CD4-positive, alpha-beta T cell (primary cell): Measurements from ENCODE around the gene STK24. TPM values are rescaled to one million over a fixed set of nuclear protein-coding genes. Genes with fewer than 3 reads are reported as not detected.

ENCODE experiments used
- ATAC-seq: fragments of 200-7000 bp; cut with Tn5 transposase; one replicate; pipeline ENCODE4 v1.10.0; 2022; ENCODE audit warnings: mild to moderate bottlenecking; ENCODE audit not compliant: poor library complexity
- CTCF ChIA-PET: fragments of 350-600 bp; sonication (Branson Sonifier 250); formaldehyde crosslinking; loops from one replicate; lab custom pipeline; 2021; ENCODE audit warnings: antibody characterized with exemption, inconsistent platforms; lab: Charles Lee
- POLR2A ChIA-PET: fragments of 350-600 bp; sonication (Branson Sonifier 250); formaldehyde crosslinking; loops from one replicate; lab custom pipeline; 2021; ENCODE audit warnings: antibody characterized with exemption, inconsistent platforms; lab: Charles Lee
- DNase-seq, 14 experiments: peaks; one replicate each; pipeline ENCODE4 v3.0.0-alpha.2; 2013 to 2020; ENCODE audit warnings: mixed read lengths in 2 of 14
- H3K27ac ChIP-seq, 2 donors: one replicate each; pipeline versions ENCODE4 v1.5.1 to v1.7.0; 2013; ENCODE audit warnings: low read length in 2 of 2, low read depth in 1 of 2, mild to moderate bottlenecking in 1 of 2
- H3K27me3 ChIP-seq, 2 experiments: 1 replicate in 1 of 2; 2 replicates in 1 of 2; pipeline versions ENCODE4 v1.6.1 to v1.7.0; 2013; ENCODE audit warnings: low read length in 2 of 2, control low read depth in 1 of 2, mild to moderate bottlenecking in 1 of 2, moderate library complexity in 1 of 2; ENCODE audit not compliant: insufficient read depth in 2 of 2, control insufficient read depth in 1 of 2
- H3K36me3 ChIP-seq: one replicate; pipeline ENCODE4 v1.6.1; 2013; ENCODE audit warnings: low read length, control low read depth; ENCODE audit not compliant: insufficient read depth
- H3K4me1 ChIP-seq: one replicate; pipeline ENCODE4 v1.6.1; 2013; ENCODE audit warnings: low read length, control low read depth; ENCODE audit not compliant: insufficient read depth
- H3K4me3 ChIP-seq: one replicate; pipeline ENCODE4 v1.5.1; 2013; ENCODE audit warnings: mild to moderate bottlenecking, low read length, moderate library complexity
- H3K9me3 ChIP-seq, 2 experiments: 1 replicate in 1 of 2; 2 replicates in 1 of 2; pipeline versions ENCODE4 v1.6.1 to v1.7.0; 2013; ENCODE audit warnings: low read length in 2 of 2, mild to moderate bottlenecking in 2 of 2, control low read depth in 1 of 2, moderate library complexity in 1 of 2; ENCODE audit not compliant: control insufficient read depth in 1 of 2, insufficient read depth in 1 of 2
- H3K27ac Mint-ChIP-seq: one replicate; pipeline ENCODE4 v1.8.0; 2020; ENCODE audit warnings: mixed read lengths
- H3K27me3 Mint-ChIP-seq: one replicate; pipeline ENCODE4 v1.8.0; 2021; ENCODE audit warnings: mixed read lengths
- H3K36me3 Mint-ChIP-seq: one replicate; pipeline ENCODE4 v1.8.0; 2021; ENCODE audit warnings: low read depth, mixed read lengths
- H3K4me1 Mint-ChIP-seq: one replicate; pipeline ENCODE4 v1.8.0; 2021; ENCODE audit warnings: low read depth, mixed read lengths
- H3K4me3 Mint-ChIP-seq: one replicate; pipeline ENCODE4 v1.8.0; 2020; ENCODE audit warnings: mild to moderate bottlenecking, mixed read lengths
- H3K9me3 Mint-ChIP-seq: one replicate; pipeline ENCODE4 v1.8.0; 2020; ENCODE audit warnings: mixed read lengths
- CTCF ChIP-seq: fragments of 200-600 bp; IDR thresholded peaks from one replicate; pipeline ENCODE4 v1.8.0; 2022; ENCODE audit warnings: antibody characterized with exemption, mild to moderate bottlenecking
- intact Hi-C, 2 experiments: fragments of 100-400 bp; cut with DNase I in 1 of 2; cut with micrococcal nuclease in 1 of 2; formaldehyde crosslinking; loops; one replicate each; pipeline versions ENCODE4 v1.15.1 to v1.9.0; 2023 to 2025; cut with DNase I, micrococcal nuclease
- total RNA-seq, 174 experiments: library from RNA in 2 of 174; stranded (reverse) in 2 of 174; gene quantifications; one replicate each; pipeline ENCODE4 v1.2.3 and lab custom pipeline; 2021 to 2026

STK24 gene
- total RNA-seq, 2 experiments from 2014 or later: 82.3 to 85.2 TPM

GRCh38 chr13:98541191-98541590 lies 35.7 kb downstream of the STK24 start:
- Histone ChIP-seq H3K27ac (no peak overlapping the region), H3K36me3 (peaks cover 21% of the 10 kb centered on the region), H3K9me3 (no peaks in the 10 kb centered on the region), H3K4me3 (no peak overlapping the region), H3K4me1 (peaks cover 87% of the 10 kb centered on the region), H3K27me3 (no peaks in the 10 kb centered on the region)
- DNase-seq (no peak), ATAC-seq (no peak)
- POLR2A ChIA-PET: interaction anchor here (2.0 to 4.7 kb wide), 2 partner anchors 22 to 30 kb away, joined by 8 to 20 read pairs; no protein-coding TSS in a partner anchor
- CTCF ChIA-PET: interaction anchor here (1.2 to 2.8 kb wide), 3 partner anchors 16 to 71 kb away, joined by 3 to 9 read pairs (median 3); no protein-coding TSS in a partner anchor
- Mint-ChIP-seq H3K36me3 (peaks cover 28% of the 10 kb centered on the region), H3K27me3 (no peaks in the 10 kb centered on the region), H3K27ac (peak overlapping the region; percentile 63), H3K4me1 (peaks cover 97% of the 10 kb centered on the region), H3K9me3 (no peaks in the 10 kb centered on the region), H3K4me3 (peak overlapping the region; percentile 59)
- no peak for TF ChIP-seq CTCF
- intact Hi-C loops: loop anchor here in 1 of 2 experiments (5.0 kb wide), 1 partner anchor 36 kb away; the partner anchor contains the start of gene STK24

- Histone ChIP-seq H3K4me1 (peaks cover 91% of the 10 kb centered on the region), H3K27me3 (no peaks in the 10 kb centered on the region), H3K4me3 (no peak overlapping the region), H3K9me3 (no peaks in the 10 kb centered on the region), H3K36me3 (peaks cover 21% of the 10 kb centered on the region), H3K27ac (peak overlapping the region in 1 of 2 donors; percentile 10)
- Mint-ChIP-seq H3K36me3 (peaks cover 27% of the 10 kb centered on the region), H3K4me1 (peaks cover 97% of the 10 kb centered on the region), H3K27me3 (no peaks in the 10 kb centered on the region), H3K27ac (peak overlapping the region; percentile 63), H3K9me3 (no peaks in the 10 kb centered on the region), H3K4me3 (peak overlapping the region; percentile 58)
- intact Hi-C loops: loop anchor here in 1 of 2 experiments (5.0 kb wide), 1 partner anchor 37 kb away; the partner anchor contains the start of gene STK24
- CTCF ChIA-PET: interaction anchor here (0.6 to 2.8 kb wide), 5 partner anchors 13 to 1072 kb away, joined by 3 to 9 read pairs (median 3); no protein-coding TSS in a partner anchor
- POLR2A ChIA-PET: interaction anchor here (1.1 to 4.7 kb wide), 4 partner anchors 23 to 32 kb away, joined by 3 to 20 read pairs (median 6); no protein-coding TSS in a partner anchor
- TF ChIP-seq CTCF: no peak
- no peak for ATAC-seq
- DNase-seq: no peak
Observed at GRCh38 chr13:98540476-98540875, 36.4 kb downstream of the STK24 start.

- H3K27ac Mint-ChIP-seq: peak overlapping the region; percentile 64
- Histone ChIP-seq H3K4me3 (no peak overlapping the region), H3K9me3 (no peaks in the 10 kb centered on the region), H3K27me3 (no peaks in the 10 kb centered on the region), H3K36me3 (peaks cover 21% of the 10 kb centered on the region), H3K4me1 (peaks cover 92% of the 10 kb centered on the region), H3K27ac (no peak overlapping the region)
- DNase-seq (no peak), ATAC-seq (no peak)
- peaks cover 29% of the 10 kb centered on the region for H3K36me3 Mint-ChIP-seq
- no peaks in the 10 kb centered on the region for H3K27me3 Mint-ChIP-seq
- no peak for TF ChIP-seq CTCF
- peak overlapping the region; percentile 36 for H3K4me3 Mint-ChIP-seq
- intact Hi-C loops: loop anchor here in 1 of 2 experiments (5.0 kb wide), 1 partner anchor 38 kb away; the partner anchor contains the start of gene STK24
- ChIA-PET CTCF (interaction anchor here (0.9 to 2.8 kb wide), 3 partner anchors 13 to 18 kb away, joined by 3 to 9 read pairs (median 3); no protein-coding TSS in a partner anchor), POLR2A (interaction anchor here (1.1 to 2.0 kb wide), 3 partner anchors 28 to 31 kb away, joined by 3 to 8 read pairs (median 4); no protein-coding TSS in a partner anchor)
- peaks cover 99% of the 10 kb centered on the region for H3K4me1 Mint-ChIP-seq
- H3K9me3 Mint-ChIP-seq: no peaks in the 10 kb centered on the region
Observed at GRCh38 chr13:98539666-98540065, 37.2 kb downstream of the STK24 start.
